Left colon (tissue), 2 donors: ENCODE results near the gene ZNF568. TPM values are rescaled to one million over a fixed set of nuclear protein-coding genes. Genes with fewer than 3 reads are reported as not detected.

Experiments used
- ATAC-seq: fragments of 200-7000 bp; cut with Tn5 transposase; one replicate; pipeline ENCODE4 v1.9.1; 2020; ENCODE audit warnings: mild to moderate bottlenecking, moderate library complexity
- DNase-seq, 2 donors: peaks; one replicate each; pipeline ENCODE4 v3.0.0-alpha.2; 2020
- intact Hi-C, 2 donors: fragments of 100-400 bp; cut with DNase I in 1 of 2; cut with micrococcal nuclease in 1 of 2; formaldehyde crosslinking; loops; one replicate each; pipeline versions ENCODE4 v1.11.2 to v1.14.0; 2022; cut with DNase I, micrococcal nuclease
- long read RNA-seq: library from polyadenylated mRNA; unstranded; transcript quantifications from one replicate; pipeline ENCODE4 v2.0.0, GENCODE V29; 2021
- total RNA-seq, 2 donors: library from RNA; stranded (reverse); fragmentation: NEBNext Ultra II Directional; extraction: Animal tissue kit (Norgen Biotek cat#: 25700); gene quantifications; one replicate each; pipeline ENCODE4 v1.2.1, GENCODE V29; 2021
- donor health status: DM: no; HTN: no; CAD: no.
- donor health status: DM: yes; HTN: yes; CAD: no.

ZNF568 gene
- 1 to 10 TPM; 2.5 to 4.0 TPM for total RNA-seq
- long read RNA-seq, result 0 reads

- peak; percentile 88 for DNase-seq
- intact Hi-C loops, result no loop called here
- ATAC-seq, result peak; percentile 99
Observed at GRCh38 chr19:36915992-36916830, at the start of gene ZNF568, which contains the start of gene ZNF829. ZNF568 (plus strand) TSS chr19:36916332; CDS start chr19:36922771, 6,439 bp downstream. ZNF829 (minus strand) TSS chr19:36916291; CDS start chr19:36915167, 1,124 bp downstream.

GRCh38 chr19:36876993-36877938, 38.9 kb upstream of the ZNF568 start:
- ATAC-seq, result no peak
- DNase-seq, result no peak
- intact Hi-C loops, result no loop called here

GRCh38 chr19:36891768-36892357, 24.3 kb upstream of the ZNF568 start:
- intact Hi-C loops, result no loop called here
- no peak for ATAC-seq

GRCh38 chr19:36894849-36895383, 21.2 kb upstream of the ZNF568 start:
- intact Hi-C loops, result no loop called here
- ATAC-seq (no peak), DNase-seq (no peak)

More at GRCh38 chr19:36891768-36892357, 24.3 kb upstream of the ZNF568 start:
- no peak for DNase-seq

- no peak for ATAC-seq
- DNase-seq, result no peak
- intact Hi-C loops, result no loop called here
Observed at GRCh38 chr19:36898422-36898821, 17.7 kb upstream of the ZNF568 start.

- ATAC-seq (no peak), DNase-seq (no peak)
- intact Hi-C loops, result no loop called here
Observed at GRCh38 chr19:36916991-36917390, 859 bp downstream of the ZNF568 start.

- ATAC-seq (no peak), DNase-seq (no peak)
- intact Hi-C loops, result no loop called here
Observed at GRCh38 chr19:36918090-36918489, 2.0 kb downstream of the ZNF568 start.

GRCh38 chr19:36931684-36932083, 15.6 kb downstream of the ZNF568 start:
- no peak for DNase-seq
- ATAC-seq, result no peak
- intact Hi-C loops, result no loop called here

- DNase-seq, result no peak
- no peak for ATAC-seq
- intact Hi-C loops, result no loop called here
Observed at GRCh38 chr19:36939153-36939552, 23.0 kb downstream of the ZNF568 start.

GRCh38 chr19:36950335-36951119, 34.4 kb downstream of the ZNF568 start:
- intact Hi-C loops, result no loop called here

GRCh38 chr19:36962346-36962745, 46.2 kb downstream of the ZNF568 start:
- no peak for DNase-seq
- no peak for ATAC-seq
- intact Hi-C loops, result no loop called here

More at GRCh38 chr19:36950335-36951119, 34.4 kb downstream of the ZNF568 start:
- DNase-seq, result no peak
- no peak for ATAC-seq

- ATAC-seq, result no peak
- intact Hi-C loops, result no loop called here
- no peak for DNase-seq
Observed at GRCh38 chr19:36963280-36963679, 47.1 kb downstream of the ZNF568 start.

GRCh38 chr19:36972571-36972970, 56.4 kb downstream of the ZNF568 start:
- intact Hi-C loops, result no loop called here
- no peak for ATAC-seq

GRCh38 chr19:36973021-36973843, 57.1 kb downstream of the ZNF568 start:
- intact Hi-C loops, result no loop called here
- DNase-seq (peak; percentile 82 to 86), ATAC-seq (peak; percentile 99)

More at GRCh38 chr19:36972571-36972970, 56.4 kb downstream of the ZNF568 start:
- no peak for DNase-seq

- ATAC-seq (no peak), DNase-seq (no peak)
- intact Hi-C loops, result no loop called here
Observed at GRCh38 chr19:36973844-36974195, 57.7 kb downstream of the ZNF568 start.

- DNase-seq (no peak), ATAC-seq (no peak)
- intact Hi-C loops, result no loop called here
Observed at GRCh38 chr19:36986131-36986530, 70.0 kb downstream of the ZNF568 start.

- DNase-seq (no peak), ATAC-seq (no peak)
- intact Hi-C loops, result no loop called here
Observed at GRCh38 chr19:36986601-36987000, 70.5 kb downstream of the ZNF568 start.
